ENCODE measurements around the gene GUCA2B.
A peak's percentile ranks its signal among the peaks of the same experiment; 100 is the strongest.

GUCA2B gene

GRCh38 chr1:42167611-42168390, 14.6 kb downstream of the GUCA2B start:
- DNase-seq (ENCODE audit: low read depth in 2 of 2): no peak

- no peak for DNase-seq (ENCODE audit: low read depth in 2 of 2)
These were observed 15.1 kb downstream of the GUCA2B start for GRCh38 chr1:42168391-42168670.

GRCh38 chr1:42168763-42169162, 15.6 kb downstream of the GUCA2B start:
- DNase-seq (ENCODE audit: low read depth in 2 of 2): no peak

- no peak for DNase-seq (ENCODE audit: low read depth in 2 of 2)
These were observed 17.8 kb downstream of the GUCA2B start for GRCh38 chr1:42170779-42171621.

- no peak for DNase-seq (ENCODE audit: low read depth in 2 of 2)
These were observed 18.6 kb downstream of the GUCA2B start for GRCh38 chr1:42171679-42172266.

- DNase-seq (ENCODE audit: low read depth in 2 of 2): no peak
These were observed 19.3 kb downstream of the GUCA2B start for GRCh38 chr1:42172381-42173133.

GRCh38 chr1:42173155-42173933, 20.1 kb downstream of the GUCA2B start:
- DNase-seq (ENCODE audit: low read depth in 2 of 2): peak; percentile 44 to 67

GRCh38 chr1:42173961-42174735, 20.9 kb downstream of the GUCA2B start:
- no peak for DNase-seq (ENCODE audit: low read depth in 2 of 2)

GRCh38 chr1:42175314-42176054, 22.3 kb downstream of the GUCA2B start:
- no peak for DNase-seq (ENCODE audit: low read depth in 2 of 2)

- DNase-seq (ENCODE audit: low read depth in 2 of 2): no peak
These were observed 23.8 kb downstream of the GUCA2B start for GRCh38 chr1:42176902-42177519.

- DNase-seq (ENCODE audit: low read depth in 2 of 2): no peak
These were observed 24.4 kb downstream of the GUCA2B start for GRCh38 chr1:42177541-42177981.

- DNase-seq (ENCODE audit: low read depth in 2 of 2): no peak
These were observed 25.0 kb downstream of the GUCA2B start for GRCh38 chr1:42178249-42178648.

- no peak for DNase-seq (ENCODE audit: low read depth in 2 of 2)
These were observed 26.1 kb downstream of the GUCA2B start for GRCh38 chr1:42179275-42179674.

GRCh38 chr1:42179900-42180329, 26.7 kb downstream of the GUCA2B start:
- DNase-seq (ENCODE audit: low read depth in 2 of 2): no peak

GRCh38 chr1:42181687-42182086, 28.5 kb downstream of the GUCA2B start:
- DNase-seq (ENCODE audit: low read depth in 2 of 2): no peak

GRCh38 chr1:42183210-42183956, 30.2 kb downstream of the GUCA2B start:
- DNase-seq (ENCODE audit: low read depth in 2 of 2): no peak

- DNase-seq (ENCODE audit: low read depth in 2 of 2): no peak
These were observed 30.7 kb downstream of the GUCA2B start for GRCh38 chr1:42183957-42184268.

GRCh38 chr1:42184616-42185015, 31.4 kb downstream of the GUCA2B start:
- DNase-seq (ENCODE audit: low read depth in 2 of 2): no peak

GRCh38 chr1:42186152-42186551, 32.9 kb downstream of the GUCA2B start:
- DNase-seq (ENCODE audit: low read depth in 2 of 2): no peak
